GM23338 (cell line): Measurements from ENCODE around the gene ABCC12. TPM values are rescaled to one million over a fixed set of nuclear protein-coding genes. Genes with fewer than 3 reads are reported as not detected.

Experiments
- ATAC-seq: fragments of 200-7000 bp; cut with Tn5 transposase; 3 replicates; pipeline ENCODE4 v1.9.1; 2020
- DNase-seq: peaks from one replicate; pipeline ENCODE4 v3.0.0-alpha.2; 2015; ENCODE audit warnings: low spot score
- H2AFZ ChIP-seq: fragments of 200-600 bp; sonication (generic); 2 replicates; pipeline ENCODE4 v1.8.0; 2016; ENCODE audit warnings: antibody characterized with exemption, mild to moderate bottlenecking, moderate library complexity
- H3F3A ChIP-seq: fragments of 200-600 bp; sonication (generic); replicated peaks from 2 replicates; pipeline ENCODE4 v1.8.0; 2017; ENCODE audit warnings: antibody characterized with exemption, mixed run types, low read depth
- H3K27ac ChIP-seq: fragments of 200-600 bp; sonication (generic); 2 replicates; pipeline ENCODE4 v1.6.1; 2016; ENCODE audit warnings: low read depth
- H3K27me3 ChIP-seq: fragments of 200-600 bp; sonication (generic); 2 replicates; pipeline ENCODE4 v1.8.0; 2016; ENCODE audit warnings: mild to moderate bottlenecking, mixed run types, moderate library complexity; ENCODE audit not compliant: insufficient read depth
- H3K36me3 ChIP-seq: fragments of 200-600 bp; sonication (generic); 2 replicates; pipeline ENCODE4 v1.8.0; 2016; ENCODE audit warnings: mild to moderate bottlenecking; ENCODE audit not compliant: insufficient read depth
- H3K4me1 ChIP-seq: fragments of 200-600 bp; sonication (generic); 2 replicates; pipeline ENCODE4 v1.8.0; 2016; ENCODE audit warnings: mild to moderate bottlenecking, moderate library complexity; ENCODE audit not compliant: insufficient read depth
- H3K4me2 ChIP-seq: fragments of 200-600 bp; sonication (generic); 2 replicates; pipeline ENCODE4 v1.7.1; 2017; ENCODE audit warnings: mixed run types
- H3K4me3 ChIP-seq: fragments of 200-600 bp; sonication (generic); 2 replicates; pipeline ENCODE4 v1.6.1; 2016; ENCODE audit warnings: mixed run types
- H3K79me2 ChIP-seq: fragments of 200-600 bp; sonication (generic); replicated peaks from 2 replicates; pipeline ENCODE4 v1.8.0; 2017; ENCODE audit warnings: mild to moderate bottlenecking; ENCODE audit not compliant: insufficient read depth
- H3K9me2 ChIP-seq: fragments of 200-600 bp; sonication (generic); 2 replicates; pipeline ENCODE4 v1.8.0; 2017; ENCODE audit not compliant: insufficient read depth
- H4K20me1 ChIP-seq: fragments of 200-600 bp; sonication (generic); replicated peaks from 2 replicates; pipeline ENCODE4 v1.8.0; 2017; ENCODE audit warnings: mild to moderate bottlenecking; ENCODE audit not compliant: insufficient read depth
- H3K27ac Mint-ChIP-seq: 2 replicates; pipeline ENCODE4 v1.8.0; 2020; ENCODE audit warnings: inconsistent platforms, mild to moderate bottlenecking, moderate library complexity, mixed read lengths
- H3K27me3 Mint-ChIP-seq: 3 replicates; pipeline ENCODE4 v1.8.0; 2022; ENCODE audit warnings: low read depth, mild to moderate bottlenecking, moderate library complexity, mixed read lengths, inconsistent platforms; ENCODE audit not compliant: insufficient read depth, poor library complexity
- H3K36me3 Mint-ChIP-seq: 3 replicates; pipeline ENCODE4 v1.8.0; 2021; ENCODE audit warnings: low read depth, mild to moderate bottlenecking, inconsistent platforms, moderate library complexity, mixed read lengths
- H3K4me1 Mint-ChIP-seq: 3 replicates; pipeline ENCODE4 v1.8.0; 2020; ENCODE audit warnings: mild to moderate bottlenecking, inconsistent platforms, mixed read lengths
- H3K4me3 Mint-ChIP-seq: 3 replicates; pipeline ENCODE4 v1.8.0; 2021; ENCODE audit warnings: moderate library complexity, mild to moderate bottlenecking, inconsistent platforms, mixed read lengths
- H3K9me3 Mint-ChIP-seq: 3 replicates; pipeline ENCODE4 v1.8.0; 2020; ENCODE audit warnings: moderate library complexity, mild to moderate bottlenecking, inconsistent platforms, mixed read lengths
- CTCF ChIP-seq, 2 experiments: fragments of 200-600 bp in 1 of 2; sonication (generic) in 1 of 2; conservative IDR thresholded peaks; 2 replicates each; pipeline versions ENCODE4 v1.5.1 to v1.6.1; 2016 to 2017; ENCODE audit warnings: antibody characterized with exemption in 2 of 2, low read depth in 2 of 2, mild to moderate bottlenecking in 2 of 2, moderate library complexity in 1 of 2
- EZH2phosphoT487 ChIP-seq: fragments of 200-600 bp; sonication (generic); IDR thresholded peaks from one replicate; pipeline ENCODE4 v1.8.1; 2018; ENCODE audit warnings: antibody characterized with exemption; ENCODE audit not compliant: unreplicated experiment
- POLR2AphosphoS5 ChIP-seq: IDR thresholded peaks from 2 replicates; pipeline ENCODE4 v1.6.1; 2016; ENCODE audit warnings: antibody characterized with exemption, low read depth
- REST ChIP-seq: IDR thresholded peaks from one replicate; pipeline ENCODE4 v1.6.1; 2018; ENCODE audit warnings: antibody characterized with exemption; ENCODE audit not compliant: unreplicated experiment
- ZNF114 ChIP-seq: fragments of 250-450 bp; sonication (Bioruptor Pico); IDR thresholded peaks from 2 replicates; pipeline ENCODE4 v1.5.0; 2020; ENCODE audit warnings: mild to moderate bottlenecking, moderate library complexity
- ZNF331 ChIP-seq: fragments of 250-450 bp; sonication (Bioruptor Pico); IDR thresholded peaks from 2 replicates; pipeline ENCODE4 v1.5.0; 2020; ENCODE audit warnings: low read depth, mild to moderate bottlenecking, moderate library complexity
- long read RNA-seq: library from polyadenylated mRNA; unstranded; transcript quantifications from one replicate; pipeline ENCODE4 v2.0.0, GENCODE V29; 2020; ENCODE audit not compliant: unreplicated experiment
- polyA plus RNA-seq: library from polyadenylated mRNA; unstranded; fragments of >200 nt; fragmentation: Nextera tagmentation; extraction: Ambion mirVana; gene quantifications from 2 replicates; pipeline ENCODE4 v1.2.1, GENCODE V29; 2016
- total RNA-seq: library from RNA; depleted of rRNA; stranded (reverse); fragments of >200 nt; shearing (Covaris generic); gene quantifications from 2 replicates; pipeline ENCODE4 v1.2.3, GENCODE V29; 2014; rRNA removed

The ABCC12 gene
- total RNA-seq (not detected in 2 replicates), polyA plus RNA-seq (not detected in 2 replicates)
- long read RNA-seq = 0 reads

GRCh38 chr16:48155926-48156789 is at the start of gene ABCC12:
ABCC12 (minus strand) TSS chr16:48155993; CDS start chr16:48146424, 9,569 bp downstream.
- Mint-ChIP-seq H3K27me3 (peaks cover 4% of the 10 kb centered on the region), H3K4me3 (no peak within 1 kb of the TSS), H3K27ac (no peak within 1 kb of the TSS), H3K4me1 (peaks cover 2% of the 10 kb centered on the region), H3K9me3 (no peaks in the 10 kb centered on the region), H3K36me3 (no peaks in the 10 kb centered on the region)
- H3K27me3 ChIP-seq = no peaks in the 10 kb centered on the region
- H4K20me1 ChIP-seq = no peaks in the 10 kb centered on the region
- no peaks in the 10 kb centered on the region for H3K36me3 ChIP-seq
- TF ChIP-seq ZNF331 (CRISPR knock-in tag) = no peak
- TF ChIP-seq ZNF114 (CRISPR knock-in tag) = no peak
- H3K9me2 ChIP-seq = no peaks in the 10 kb centered on the region
- peak within 1 kb of the TSS; percentile 99 for H2AFZ ChIP-seq
- no peak within 1 kb of the TSS for H3K27ac ChIP-seq
- DNase-seq = no peak
- peak within 1 kb of the TSS; percentile 69 for H3K4me2 ChIP-seq
- H3K4me1 ChIP-seq = no peaks in the 10 kb centered on the region
- H3K79me2 ChIP-seq = no peaks in the 10 kb centered on the region
- H3F3A ChIP-seq = no peaks in the 10 kb centered on the region
- ATAC-seq = peak; percentile 66
- H3K4me3 ChIP-seq = peak within 1 kb of the TSS; percentile 37; the same call in 1 of the 2 replicates

GRCh38 chr16:48204825-48205151 is 49.0 kb upstream of the ABCC12 start:
- no peaks in the 10 kb centered on the region for H3F3A ChIP-seq
- H3K9me2 ChIP-seq = no peaks in the 10 kb centered on the region
- Mint-ChIP-seq H3K27ac (no peak overlapping the region), H3K4me3 (no peak overlapping the region), H3K36me3 (no peaks in the 10 kb centered on the region), H3K4me1 (no peaks in the 10 kb centered on the region; the same call in 2 of the 3 replicates), H3K27me3 (peaks cover 7% of the 10 kb centered on the region), H3K9me3 (no peaks in the 10 kb centered on the region)
- H2AFZ ChIP-seq = no peak overlapping the region
- TF ChIP-seq REST (no peak), EZH2phosphoT487 (no peak), POLR2AphosphoS5 (no peak), CTCF (conservative IDR thresholded peaks at IDR 0.05; ENCODE audit: low read depth in 2 of 2) (no peak)
- no peaks in the 10 kb centered on the region for H3K36me3 ChIP-seq
- H3K4me2 ChIP-seq = no peak overlapping the region
- H3K27me3 ChIP-seq = no peaks in the 10 kb centered on the region
- H3K4me3 ChIP-seq = no peak overlapping the region
- no peak overlapping the region for H3K27ac ChIP-seq
- H4K20me1 ChIP-seq = no peaks in the 10 kb centered on the region
- no peaks in the 10 kb centered on the region for H3K79me2 ChIP-seq
- DNase-seq (no peak), ATAC-seq (no peak)
- no peaks in the 10 kb centered on the region for H3K4me1 ChIP-seq
